Stimulated activated CD4-positive, alpha-beta T cell treated with anti-CD3 and anti-CD28 coated beads, Interleukin-15, amount 100 ng/mL, for 24 hours (primary cell): ENCODE measurements around the gene METTL8.
"Not testable (repeated sequence)": the region's sequence is repeated elsewhere in the genome, so short reads cannot be mapped to it uniquely, and the experiment has no call there.

ENCODE experiments used
- DNase-seq: peaks from one replicate; pipeline ENCODE4 v3.0.0-alpha.2; 2020

Gene METTL8

GRCh38 chr2:171341394-171342066 lies 92.3 kb downstream of the METTL8 start:
- DNase-seq: no peak

- no peak for DNase-seq
Measured at GRCh38 chr2:171334946-171335345, 98.8 kb downstream of the METTL8 start.

- DNase-seq: no peak
Measured at GRCh38 chr2:171334171-171334570, 99.6 kb downstream of the METTL8 start.

GRCh38 chr2:171330155-171330956 lies 103.4 kb downstream of the METTL8 start:
- no peak for DNase-seq

- DNase-seq: no peak
Measured at GRCh38 chr2:171327043-171327496, 106.7 kb downstream of the METTL8 start.

GRCh38 chr2:171325886-171326585 lies 107.8 kb downstream of the METTL8 start:
- DNase-seq: no peak

- DNase-seq: no peak
Measured at GRCh38 chr2:171323971-171324528, 109.7 kb downstream of the METTL8 start.

- no peak for DNase-seq
Measured at GRCh38 chr2:171322928-171323327, 110.9 kb downstream of the METTL8 start.

GRCh38 chr2:171320731-171321130 lies 113.1 kb downstream of the METTL8 start:
- no peak for DNase-seq

- DNase-seq: no peak
Measured at GRCh38 chr2:171320208-171320621, 113.6 kb downstream of the METTL8 start.

- peak; percentile 71 for DNase-seq
Measured at GRCh38 chr2:171319164-171319810, 114.5 kb downstream of the METTL8 start.

GRCh38 chr2:171318463-171318934 lies 115.3 kb downstream of the METTL8 start:
- DNase-seq: peak; percentile 28

- DNase-seq: peak; percentile 24
Measured at GRCh38 chr2:171317492-171318125, 116.2 kb downstream of the METTL8 start.

GRCh38 chr2:171316755-171317337 lies 116.9 kb downstream of the METTL8 start:
- DNase-seq: no peak

GRCh38 chr2:171316220-171316619 lies 117.6 kb downstream of the METTL8 start:
- DNase-seq: no peak

GRCh38 chr2:171315781-171316180 lies 118.0 kb downstream of the METTL8 start:
- DNase-seq: no peak

GRCh38 chr2:171312182-171312581 lies 121.6 kb downstream of the METTL8 start:
- not testable (repeated sequence) for DNase-seq

GRCh38 chr2:171311589-171311988 lies 122.2 kb downstream of the METTL8 start:
- not testable (repeated sequence) for DNase-seq

- DNase-seq: no peak
Measured at GRCh38 chr2:171310889-171311288, 122.9 kb downstream of the METTL8 start.

- DNase-seq: no peak
Measured at GRCh38 chr2:171309455-171310286, 124.1 kb downstream of the METTL8 start.
